Endothelial cell of umbilical vein (primary cell): ENCODE data around the gene CDH2. TPM values are rescaled to one million over a fixed set of nuclear protein-coding genes. Genes with fewer than 3 reads are reported as not detected.

Source experiments
- BruUV-seq: library from RNA; stranded (reverse); fragments of 400-500 nt; replicated peaks from 2 replicates; lab custom pipeline; 2021; lab: Mats Ljungman, UMichigan
- CTCF ChIA-PET: fragments of 300-600, 350-600 bp; sonication (Branson Sonifier 250); formaldehyde crosslinking; loops from one replicate; lab custom pipeline; 2021; ENCODE audit warnings: antibody characterized with exemption, inconsistent platforms; lab: Charles Lee
- POLR2A ChIA-PET: fragments of 300-600, 350-600 bp; sonication (Branson Sonifier 250); formaldehyde crosslinking; loops from one replicate; lab custom pipeline; 2021; ENCODE audit warnings: antibody characterized with exemption, inconsistent platforms; lab: Charles Lee
- DNase-seq: peaks from one replicate; pipeline ENCODE4 v3.0.0-alpha.2; 2011; ENCODE audit warnings: low read depth, low spot score
- FAIRE-seq: peaks from 2 replicates; lab custom pipeline; 2011; peaks lifted over from hg19 to GRCh38; lab: Jason Lieb, UNC
- H2AFZ ChIP-seq: 2 replicates; pipeline ENCODE4 v1.6.0; 2012; ENCODE audit warnings: low read depth, low read length, control low read depth, inconsistent platforms
- H3K27ac ChIP-seq: 2 replicates; pipeline ENCODE4 v1.5.1; 2011; ENCODE audit warnings: low read depth, mild to moderate bottlenecking, control low read depth, low read length, moderate library complexity; ENCODE audit not compliant: insufficient read depth
- H3K27me3 ChIP-seq, 2 experiments: 2 replicates each; pipeline versions ENCODE4 v1.6.0 to v1.6.1; 2011; ENCODE audit warnings: low read length in 2 of 2, mixed read lengths in 1 of 2; ENCODE audit not compliant: control insufficient read depth in 2 of 2, insufficient read depth in 2 of 2
- H3K36me3 ChIP-seq, 2 experiments: 2 replicates in 1 of 2; 3 replicates in 1 of 2; pipeline ENCODE4 v1.5.1; 2011; ENCODE audit warnings: low read length in 2 of 2, mild to moderate bottlenecking in 1 of 2, moderate library complexity in 1 of 2; ENCODE audit not compliant: control insufficient read depth in 2 of 2, insufficient read depth in 2 of 2; ENCODE audit errors: extremely low read depth in 1 of 2
- H3K4me1 ChIP-seq: 3 replicates; pipeline ENCODE4 v1.5.1; 2011; ENCODE audit warnings: mild to moderate bottlenecking, low read length; ENCODE audit not compliant: control insufficient read depth, insufficient read depth; ENCODE audit errors: extremely low read depth
- H3K4me2 ChIP-seq: 2 replicates; pipeline ENCODE4 v1.6.1; 2011; ENCODE audit warnings: low read length, control low read depth, mixed read lengths; ENCODE audit not compliant: insufficient read depth
- H3K4me3 ChIP-seq, 3 experiments: fragments of 200-600 bp in 1 of 3; sonication (generic), shearing (Covaris generic) in 1 of 3; replicated peaks in 1 of 3; 2 replicates each; pipeline ENCODE4 v1.5.1; 2011 to 2016; ENCODE audit warnings: control low read depth in 3 of 3, low read length in 3 of 3, mild to moderate bottlenecking in 2 of 3, inconsistent platforms in 1 of 3, low read depth in 1 of 3, moderate library complexity in 1 of 3; ENCODE audit not compliant: insufficient read depth in 1 of 3
- H3K79me2 ChIP-seq: 2 replicates; pipeline ENCODE4 v1.6.0; 2012; ENCODE audit warnings: low read length, inconsistent platforms; ENCODE audit not compliant: control insufficient read depth, insufficient read depth
- H3K9ac ChIP-seq: replicated peaks from 2 replicates; pipeline ENCODE3; 2011; ENCODE audit warnings: low read length, control low read depth; ENCODE audit not compliant: insufficient read depth; ENCODE audit errors: extremely low read depth
- H3K9me1 ChIP-seq: replicated peaks from 3 replicates; pipeline ENCODE4 v1.6.0; 2011; ENCODE audit warnings: mild to moderate bottlenecking, low read length; ENCODE audit not compliant: control insufficient read depth, insufficient read depth; ENCODE audit errors: extremely low read depth
- H3K9me3 ChIP-seq: replicated peaks from 2 replicates; pipeline ENCODE4 v1.5.1; 2012; ENCODE audit warnings: low read length, inconsistent platforms; ENCODE audit not compliant: control insufficient read depth, insufficient read depth
- H4K20me1 ChIP-seq: replicated peaks from 2 replicates; pipeline ENCODE3; 2011; ENCODE audit warnings: mild to moderate bottlenecking, low read length; ENCODE audit not compliant: control insufficient read depth, insufficient read depth; ENCODE audit errors: extremely low read depth
- CTCF ChIP-seq, 2 donors: IDR thresholded peaks; 1 replicate in 1 of 2; 2 replicates in 1 of 2; pipeline ENCODE4 v1.5.1; 2011; ENCODE audit warnings: low read length in 2 of 2, mild to moderate bottlenecking in 2 of 2, moderate library complexity in 2 of 2, control low read depth in 1 of 2, inconsistent platforms in 1 of 2, low read depth in 1 of 2; ENCODE audit not compliant: insufficient read depth in 1 of 2; ENCODE audit errors: extremely low read depth in 1 of 2
- EZH2 ChIP-seq: IDR thresholded peaks from 2 replicates; pipeline ENCODE4 v1.6.1; 2012; ENCODE audit warnings: borderline replicate concordance, low read depth, mild to moderate bottlenecking, moderate library complexity, low read length, inconsistent platforms; ENCODE audit not compliant: severe bottlenecking
- FOS ChIP-seq: IDR thresholded peaks from 2 replicates; pipeline ENCODE4 v1.6.1; 2011; ENCODE audit warnings: mild to moderate bottlenecking, low read length, moderate library complexity, borderline replicate concordance; ENCODE audit not compliant: insufficient read depth
- GATA2 ChIP-seq: IDR thresholded peaks from 2 replicates; pipeline ENCODE4 v1.7.0; 2011; ENCODE audit warnings: low read depth, mild to moderate bottlenecking, moderate library complexity, mixed read lengths, low read length; ENCODE audit not compliant: insufficient read length, insufficient read depth
- JUN ChIP-seq: IDR thresholded peaks from 2 replicates; pipeline ENCODE4 v1.6.1; 2011; ENCODE audit warnings: borderline replicate concordance, low read depth; ENCODE audit not compliant: insufficient read length, insufficient read depth
- MAX ChIP-seq: IDR thresholded peaks from 2 replicates; pipeline ENCODE4 v1.6.1; 2011; ENCODE audit not compliant: insufficient read depth, insufficient read length
- MYC ChIP-seq: IDR thresholded peaks from one replicate; pipeline ENCODE4 v1.6.1; 2011; ENCODE audit warnings: mild to moderate bottlenecking, low read depth, low read length
- POLR2A ChIP-seq: IDR thresholded peaks from 2 replicates; pipeline ENCODE4 v1.6.1; 2012; ENCODE audit warnings: low read depth, mild to moderate bottlenecking, control low read depth, low read length
- POLR2AphosphoS5 ChIP-seq: IDR thresholded peaks from 2 replicates; pipeline ENCODE4 v1.6.1; 2012; ENCODE audit warnings: low read depth, mild to moderate bottlenecking, control low read depth, low read length, moderate library complexity; ENCODE audit not compliant: insufficient read depth
- dilution Hi-C: fragments of 300-500 bp; cut with MboI; formaldehyde crosslinking; loops from one replicate; pipeline ENCODE4 v1.15.0; 2019; ENCODE audit warnings: low sequenced_read_pairs; ENCODE audit not compliant: extremely low pct_ligation_motif_present
- intact Hi-C: fragments of 100-400 bp; cut with micrococcal nuclease; formaldehyde crosslinking; loops from one replicate; pipeline ENCODE4 v1.10.0; 2022
- polyA plus RNA-seq, 4 experiments: library from polyadenylated mRNA; depleted of rRNA in 3 of 4; stranded (reverse) in 3 of 4; unstranded in 1 of 4; fragments of >200 nt; gene quantifications; 2 replicates each; pipeline versions ENCODE4 v1.2.1 to v1.2.3, GENCODE V29; 2011 to 2012; ENCODE audit warnings: missing spikeins in 1 of 4
- total RNA-seq: library from RNA; stranded (reverse); gene quantifications from 2 replicates; pipeline ENCODE4 v1.2.3, GENCODE V29; 2021

The CDH2 gene
- total and polyA plus RNA-seq, 2 donors (not counting 3 experiments of a cell fraction or from before 2014, with no cell fraction given) = 37.6 to 59.5 TPM

- no peak overlapping the region for H3K27ac ChIP-seq
- intact Hi-C loops = no loop called here
- no peaks in the 10 kb centered on the region for H3K9me3 ChIP-seq
- ChIA-PET POLR2A (no interaction called here), CTCF (interaction anchor here (1.0 to 1.5 kb wide), 3 partner anchors 9 to 32 kb away, joined by 3 to 4 read pairs (median 3); no protein-coding TSS in a partner anchor)
- dilution Hi-C loops = no loop called here
- BruUV-seq = no TSS peak
- H3K9me1 ChIP-seq = no peaks in the 10 kb centered on the region
- no peaks in the 10 kb centered on the region for H3K79me2 ChIP-seq
- no peaks in the 10 kb centered on the region for H3K36me3 ChIP-seq
- H3K4me1 ChIP-seq = peaks cover 3% of the 10 kb centered on the region
- H3K27me3 ChIP-seq = no peaks in the 10 kb centered on the region
- no peak overlapping the region for H3K4me2 ChIP-seq
- no peak overlapping the region for H3K9ac ChIP-seq
- no peaks in the 10 kb centered on the region for H4K20me1 ChIP-seq
- FAIRE-seq = no peak
- no peak for DNase-seq
- TF ChIP-seq CTCF (IDR thresholded peaks at IDR 0.05; ENCODE audit: extremely low read depth in 1 of 2, insufficient read depth in 1 of 2, low read depth in 1 of 2, low read length in 2 of 2) (no peak), FOS (no peak), MYC (no peak), EZH2 (no peak), POLR2AphosphoS5 (no peak), JUN (no peak), GATA2 (no peak), POLR2A (no peak), MAX (no peak)
- H2AFZ ChIP-seq = no peak overlapping the region
- no peak overlapping the region for H3K4me3 ChIP-seq
Measured at GRCh38 chr18:28045880-28046279, 131.1 kb downstream of the CDH2 start.
